AG20443 (cell line): ENCODE data around the gene LIPA.
"Not testable (repeated sequence)": the region's sequence is repeated elsewhere in the genome, so short reads cannot be mapped to it uniquely, and the experiment has no call there.

Experiments used
- DNase-seq: peaks from one replicate; pipeline ENCODE4 v3.0.0; 2012; ENCODE audit warnings: low spot score, mixed read lengths

Gene LIPA

DNA sequence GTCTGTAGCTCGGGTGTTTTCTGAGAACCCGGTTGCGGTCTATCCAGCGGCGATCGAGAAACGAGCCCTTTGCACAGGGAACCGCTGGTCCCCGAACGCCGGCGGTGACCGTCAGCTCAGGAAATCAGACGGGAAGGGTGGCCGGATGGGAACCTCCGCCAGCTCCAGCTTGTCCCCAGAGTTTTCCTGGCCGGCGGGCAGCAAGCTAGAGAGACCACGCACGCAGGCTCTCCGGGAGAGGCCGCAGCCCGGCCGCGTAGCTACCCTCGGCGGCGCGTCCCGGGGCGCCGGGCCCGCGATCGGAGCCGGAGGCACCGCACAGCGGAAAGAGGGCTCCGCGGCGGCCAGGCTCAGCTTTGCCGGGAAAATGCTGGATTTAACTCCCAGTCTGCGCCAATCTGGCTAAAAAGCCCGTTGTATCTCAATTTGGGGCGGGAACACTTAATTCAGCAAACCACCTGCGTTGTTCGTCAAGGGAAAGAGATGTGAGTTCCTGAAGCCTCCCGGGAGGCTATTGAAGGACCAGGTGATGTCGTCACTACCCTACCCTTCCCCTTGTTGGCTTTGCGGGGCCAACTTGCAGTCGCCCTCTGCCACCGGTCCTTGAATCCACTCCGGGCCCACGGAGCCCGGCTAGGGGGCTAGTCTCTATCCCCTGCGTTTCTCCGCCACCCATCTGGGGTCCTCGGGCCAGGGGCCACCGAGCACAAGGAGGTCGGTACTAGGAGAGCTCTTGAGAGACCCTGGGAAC, 43.6 kb downstream of the LIPA start:
- peak; percentile 58 for DNase-seq

- DNase-seq, result peak; percentile 86
These were observed 44.3 kb downstream of the LIPA start, which contains the start of gene CH25H for GRCh38 chr10:89207181-89207800. Gene CH25H, minus strand, starts transcription at chr10:89207317. Its CDS starts 25 bp downstream, at chr10:89207292.

DNA sequence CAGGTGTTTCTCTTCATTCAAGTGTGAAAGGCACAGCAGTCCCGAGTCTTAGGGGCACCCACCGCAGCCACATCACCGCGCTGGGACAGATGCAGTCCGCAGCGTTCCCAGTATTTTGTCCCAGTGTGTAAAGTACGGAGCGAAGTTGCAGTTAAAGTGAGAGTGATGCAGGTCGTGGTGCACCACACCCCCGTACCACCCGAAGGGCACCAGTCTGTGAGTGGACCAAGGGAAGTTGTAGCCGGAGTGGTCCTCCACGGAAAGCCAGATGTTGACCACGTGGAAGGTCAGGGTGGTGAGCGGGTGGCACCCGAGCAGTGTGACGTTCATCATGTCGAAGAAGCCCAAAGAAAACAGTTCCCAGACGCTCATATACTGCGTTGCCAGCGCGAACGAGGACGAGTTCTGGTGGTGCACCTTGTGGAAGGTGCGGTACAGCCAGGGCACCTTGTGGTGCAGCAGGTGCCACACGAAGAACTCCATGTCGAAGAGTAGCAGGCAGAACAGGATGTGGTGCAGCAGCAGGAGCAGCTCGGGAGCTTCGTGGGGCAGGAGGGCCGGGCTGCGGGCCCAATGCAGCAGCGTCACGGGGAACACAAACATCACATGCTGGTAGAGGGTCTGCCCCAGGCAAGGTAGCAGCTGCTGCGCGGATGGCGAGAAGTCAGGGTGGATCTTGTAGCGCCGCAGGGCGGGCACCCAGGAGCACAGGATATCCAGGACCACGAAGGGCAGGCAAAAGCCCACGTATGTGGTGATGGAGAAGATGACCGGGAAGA, 45.0 kb downstream of the LIPA start:
- DNase-seq, result peak; percentile 52

- no peak for DNase-seq
These were observed 46.9 kb downstream of the LIPA start for GRCh38 chr10:89204621-89205185.

- DNase-seq, result peak; percentile 30
These were observed 48.3 kb downstream of the LIPA start for GRCh38 chr10:89203237-89203636.

- no peak for DNase-seq
These were observed 49.5 kb downstream of the LIPA start for GRCh38 chr10:89202033-89202425.

DNA sequence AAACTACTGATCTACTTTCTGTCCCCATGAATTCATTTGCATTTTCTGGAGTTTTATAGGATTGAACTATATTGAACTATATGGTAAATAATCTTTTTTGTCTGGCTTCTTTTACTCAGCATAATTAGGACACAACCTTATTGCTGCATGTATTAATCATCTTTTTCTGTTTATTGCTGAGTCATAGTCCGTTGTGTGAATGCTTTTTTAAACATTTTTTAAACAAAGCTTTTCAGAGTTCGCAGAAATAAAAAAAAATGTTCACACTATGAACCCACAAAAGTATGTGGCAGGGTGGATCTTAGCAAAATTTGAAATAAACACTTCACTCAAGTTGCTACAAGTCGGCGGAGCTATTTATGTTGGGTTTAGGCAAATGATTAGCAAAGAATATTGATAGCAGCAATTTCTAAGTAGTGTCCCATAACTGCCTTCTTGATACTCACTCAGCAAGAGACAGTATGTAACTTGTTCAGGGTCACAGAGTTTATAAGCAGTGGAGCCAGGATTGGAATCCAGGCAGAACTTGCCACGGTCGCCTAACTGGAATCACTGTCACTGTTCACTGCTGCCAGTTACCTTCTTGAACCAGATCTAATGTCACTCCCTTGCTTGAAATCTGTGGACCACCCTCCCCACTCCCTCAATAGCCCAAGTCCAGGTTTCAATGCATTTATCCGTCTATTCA, 50.1 kb downstream of the LIPA start:
- DNase-seq, result no peak

DNA sequence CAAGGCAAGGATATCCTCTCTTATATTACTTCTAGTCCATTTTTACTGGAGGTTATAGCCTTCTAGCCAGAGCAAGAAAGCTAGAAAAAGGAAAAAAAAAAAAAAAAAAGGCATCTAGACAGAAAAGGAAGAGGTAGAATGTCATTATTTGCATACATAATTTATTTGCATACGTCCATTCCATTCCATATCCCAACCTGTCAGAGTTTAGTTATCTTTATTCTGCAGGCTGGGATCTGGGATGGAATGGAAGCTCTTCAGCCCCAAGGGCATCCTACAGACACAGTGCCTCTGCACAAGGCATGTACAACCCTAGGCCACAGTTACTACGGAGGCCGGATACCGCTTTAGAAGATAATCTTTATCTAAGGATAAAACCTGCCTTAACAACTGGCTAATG, 54.1 kb downstream of the LIPA start:
- DNase-seq, result no peak

DNA sequence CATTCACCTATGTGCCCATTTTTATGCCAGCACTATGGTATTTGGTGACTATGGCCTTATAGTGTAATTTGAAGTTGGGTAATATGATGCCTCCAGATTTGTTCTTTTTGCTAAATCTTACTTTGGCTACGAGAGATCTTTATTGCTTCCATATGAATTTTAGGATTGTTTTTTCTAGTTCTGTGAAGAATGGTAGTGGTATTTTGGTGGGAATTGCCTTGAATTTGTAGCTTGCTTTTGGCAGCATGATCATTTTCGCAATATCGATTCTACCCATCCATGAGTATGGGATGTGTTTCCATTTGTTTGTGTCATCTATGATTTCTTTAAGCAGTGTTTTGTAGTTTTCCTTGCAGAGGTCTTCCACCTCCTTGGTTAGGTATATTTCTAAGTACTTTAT, 60.3 kb downstream of the LIPA start:
- not testable (repeated sequence) for DNase-seq

DNA sequence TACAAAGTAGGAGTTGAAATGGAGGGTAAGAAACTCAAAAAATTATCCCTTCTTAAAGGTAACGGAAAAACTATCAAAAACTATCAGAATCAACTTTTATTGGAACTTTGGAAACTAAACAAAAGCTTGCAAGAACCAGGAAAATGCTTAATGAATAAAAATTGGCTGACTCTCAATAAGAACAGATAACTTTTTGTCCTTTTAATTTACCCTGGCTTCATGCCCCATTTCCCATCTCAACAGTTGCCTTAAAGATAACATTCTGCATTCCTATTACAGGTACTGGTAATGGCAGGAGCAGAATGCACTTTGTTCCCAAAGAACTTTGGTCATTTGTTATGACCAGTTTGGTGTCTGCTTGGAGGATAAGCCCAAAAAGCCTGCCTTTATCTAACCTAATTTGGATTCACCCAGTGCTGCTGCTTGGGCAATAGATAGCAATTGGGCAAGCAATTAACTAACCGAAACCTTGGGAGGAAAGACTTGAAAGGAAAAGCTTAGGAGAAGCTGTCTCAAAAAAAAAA, 62.3 kb downstream of the LIPA start:
- DNase-seq, result no peak

GRCh38 chr10:89185658-89186057, 65.9 kb downstream of the LIPA start:
- DNase-seq, result no peak

DNA sequence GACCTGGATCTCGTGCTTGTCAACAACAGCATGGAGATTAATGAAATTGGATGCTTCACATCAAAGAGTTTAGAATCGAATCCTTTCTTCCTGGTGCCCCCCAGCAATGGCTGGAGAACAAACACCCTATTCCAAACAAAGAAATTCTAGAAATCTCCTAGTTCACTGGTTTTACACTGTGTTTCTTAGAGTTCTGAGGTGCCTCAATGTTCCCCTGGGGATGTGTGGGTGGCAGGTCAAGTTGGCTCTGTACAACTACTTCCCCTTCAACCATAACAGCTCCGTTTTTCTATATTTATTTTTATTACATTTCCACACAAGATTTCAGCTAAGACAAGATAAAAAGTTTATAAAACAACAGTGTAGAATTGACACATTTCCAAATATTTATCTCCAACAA, 66.9 kb downstream of the LIPA start:
- no peak for DNase-seq

- peak; percentile 24 for DNase-seq
These were observed 68.0 kb downstream of the LIPA start for GRCh38 chr10:89183571-89183970.

- DNase-seq, result no peak
These were observed 68.7 kb downstream of the LIPA start for GRCh38 chr10:89182894-89183293.

- DNase-seq, result peak; percentile 14
These were observed 75.8 kb downstream of the LIPA start for GRCh38 chr10:89175816-89176215.

- DNase-seq, result no peak
These were observed 78.5 kb downstream of the LIPA start for GRCh38 chr10:89173075-89173474.

GRCh38 chr10:89171996-89172395, 79.6 kb downstream of the LIPA start:
- peak; percentile 37 for DNase-seq

DNA sequence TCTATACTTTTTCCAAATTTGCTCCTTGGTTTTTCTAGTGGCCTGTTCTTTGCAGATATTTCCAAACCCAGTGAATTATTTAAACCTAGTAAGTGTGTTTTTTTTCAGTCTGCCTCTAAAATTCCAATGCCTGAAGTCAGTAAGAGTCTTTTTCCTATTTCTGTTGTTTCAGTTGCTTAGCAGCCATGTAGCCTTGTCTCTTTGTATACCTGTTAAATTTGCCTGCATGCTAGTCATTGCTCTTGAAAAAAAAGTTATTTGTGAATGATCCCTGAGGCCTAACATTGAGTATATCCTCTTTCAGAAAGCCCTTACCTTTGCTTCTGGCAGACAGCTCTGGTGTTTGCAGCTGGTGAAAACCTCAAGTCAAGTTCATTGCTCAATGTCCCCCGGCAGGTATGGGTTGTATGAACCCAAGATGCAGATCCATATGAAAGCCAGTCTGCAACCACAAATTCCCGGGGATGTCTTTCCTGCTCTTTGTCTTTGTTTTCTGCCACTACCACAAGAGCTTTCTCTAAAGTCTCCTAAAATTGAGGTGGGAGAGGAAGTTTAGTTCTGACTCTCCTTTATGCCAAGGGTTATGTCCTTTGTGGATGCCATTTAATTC, 80.2 kb downstream of the LIPA start:
- DNase-seq, result no peak

- not testable (repeated sequence) for DNase-seq
These were observed 83.1 kb downstream of the LIPA start for GRCh38 chr10:89168354-89168900.

DNA sequence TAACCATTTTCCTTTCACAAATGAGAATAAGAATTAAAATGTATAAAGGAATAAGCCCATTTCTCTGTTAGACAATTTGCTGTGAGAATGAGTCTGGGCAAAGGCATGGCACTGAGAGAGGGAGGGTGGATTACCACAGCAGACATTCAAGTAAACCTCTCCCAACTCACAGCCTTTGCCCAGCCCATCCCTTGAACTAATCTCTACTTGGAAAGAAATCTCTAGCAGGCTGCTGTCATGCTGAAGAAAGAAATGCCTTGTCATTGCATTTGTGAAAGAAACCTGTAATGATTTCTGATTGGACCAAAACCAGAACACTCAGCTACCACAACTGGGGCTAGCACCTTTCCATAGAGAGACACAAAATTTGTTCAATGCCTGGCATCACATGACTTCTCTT, 83.7 kb downstream of the LIPA start:
- no peak for DNase-seq

GRCh38 chr10:89165923-89166322, 85.7 kb downstream of the LIPA start:
- DNase-seq, result peak; percentile 38
